ENCODE measurements around the gene ZFAND3. TPM values are rescaled to one million over a fixed set of nuclear protein-coding genes. Genes with fewer than 3 reads are reported as not detected.

Gene ZFAND3
- total RNA-seq, 1 donor, result 25.6 TPM

- Histone ChIP-seq H3K9me3 (ENCODE audit: low read depth, low read length) (no peaks in the 10 kb centered on the region), H3K4me3 (ENCODE audit: low read length) (no peak overlapping the region), H3K4me1 (ENCODE audit: insufficient read depth, low read length) (peaks cover 8% of the 10 kb centered on the region), H3K27me3 (ENCODE audit: insufficient read depth, low read length) (no peaks in the 10 kb centered on the region)
These were observed 91.5 kb downstream of the ZFAND3 start for GRCh38 chr6:37910998-37911397.

DNA sequence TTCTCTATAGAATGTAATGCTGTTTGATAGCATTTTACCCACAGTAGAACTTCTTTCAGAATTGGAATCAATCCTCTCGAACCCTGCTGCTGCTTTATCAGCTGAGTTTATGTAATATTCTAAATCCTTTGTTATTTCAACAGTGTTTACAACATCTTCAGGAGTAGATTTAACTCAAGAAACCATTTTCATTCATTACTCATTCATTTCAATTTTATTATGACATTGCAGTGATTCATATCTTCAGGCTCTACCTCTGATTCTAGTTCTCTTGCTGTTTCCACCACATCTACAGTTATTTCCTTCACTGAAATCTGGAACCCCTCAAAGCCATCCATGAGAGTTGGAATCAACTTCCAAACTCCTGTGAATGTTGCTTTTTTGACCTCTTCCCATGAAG lies 93.7 kb downstream of the ZFAND3 start:
- peaks cover 4% of the 10 kb centered on the region for H3K4me1 ChIP-seq (ENCODE audit: insufficient read depth, low read length)
- no peaks in the 10 kb centered on the region for H3K27me3 ChIP-seq (ENCODE audit: insufficient read depth, low read length)
- no peaks in the 10 kb centered on the region for H3K9me3 ChIP-seq (ENCODE audit: low read depth, low read length)
- H3K4me3 ChIP-seq (ENCODE audit: low read length), result no peak overlapping the region

GRCh38 chr6:37915463-37915862 lies 95.9 kb downstream of the ZFAND3 start:
- Histone ChIP-seq H3K4me3 (ENCODE audit: low read length) (no peak overlapping the region), H3K9me3 (ENCODE audit: low read depth, low read length) (no peaks in the 10 kb centered on the region)

GRCh38 chr6:37916149-37916548 lies 96.6 kb downstream of the ZFAND3 start:
- Histone ChIP-seq H3K4me3 (ENCODE audit: low read length) (no peak overlapping the region), H3K4me1 (ENCODE audit: insufficient read depth, low read length) (no peaks in the 10 kb centered on the region), H3K9me3 (ENCODE audit: low read depth, low read length) (no peaks in the 10 kb centered on the region), H3K27me3 (ENCODE audit: insufficient read depth, low read length) (no peaks in the 10 kb centered on the region)

More at GRCh38 chr6:37915463-37915862, 95.9 kb downstream of the ZFAND3 start:
- H3K4me1 ChIP-seq (ENCODE audit: insufficient read depth, low read length), result no peaks in the 10 kb centered on the region
- no peaks in the 10 kb centered on the region for H3K27me3 ChIP-seq (ENCODE audit: insufficient read depth, low read length)

GRCh38 chr6:37916675-37917074 lies 97.1 kb downstream of the ZFAND3 start:
- no peaks in the 10 kb centered on the region for H3K4me1 ChIP-seq (ENCODE audit: insufficient read depth, low read length)
- no peaks in the 10 kb centered on the region for H3K9me3 ChIP-seq (ENCODE audit: low read depth, low read length)

DNA sequence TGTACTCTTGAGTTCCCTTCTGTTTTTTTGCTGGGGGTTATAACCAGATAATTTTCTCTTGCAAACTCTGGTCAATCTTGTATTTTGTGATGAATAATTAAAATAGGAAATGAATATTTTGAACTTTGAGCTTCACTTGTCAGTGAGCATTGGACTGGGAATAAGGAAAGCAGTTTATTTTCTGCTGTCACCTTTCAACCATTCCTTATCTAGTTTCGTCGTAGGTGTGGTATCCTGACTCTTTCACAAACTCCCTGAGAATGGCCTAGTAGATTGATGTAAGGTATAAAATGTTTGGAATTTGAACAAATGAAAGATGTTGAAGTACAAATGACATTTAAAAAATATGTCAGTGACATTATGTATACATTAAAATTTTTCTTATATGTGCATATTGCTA lies 98.0 kb downstream of the ZFAND3 start:
- H3K4me1 ChIP-seq (ENCODE audit: insufficient read depth, low read length), result no peaks in the 10 kb centered on the region
- no peaks in the 10 kb centered on the region for H3K9me3 ChIP-seq (ENCODE audit: low read depth, low read length)

More at GRCh38 chr6:37916675-37917074, 97.1 kb downstream of the ZFAND3 start:
- Histone ChIP-seq H3K4me3 (ENCODE audit: low read length) (no peak overlapping the region), H3K27me3 (ENCODE audit: insufficient read depth, low read length) (no peaks in the 10 kb centered on the region)

GRCh38 chr6:37919417-37920157 lies 100.1 kb downstream of the ZFAND3 start:
- peaks cover 11% of the 10 kb centered on the region for H3K4me1 ChIP-seq (ENCODE audit: insufficient read depth, low read length)
- no peak overlapping the region for H3K4me3 ChIP-seq (ENCODE audit: low read length)
- H3K27me3 ChIP-seq (ENCODE audit: insufficient read depth, low read length), result no peaks in the 10 kb centered on the region
- H3K9me3 ChIP-seq (ENCODE audit: low read depth, low read length), result no peaks in the 10 kb centered on the region

More for the DNA sequence above, 98.0 kb downstream of the ZFAND3 start:
- Histone ChIP-seq H3K4me3 (ENCODE audit: low read length) (no peak overlapping the region), H3K27me3 (ENCODE audit: insufficient read depth, low read length) (no peaks in the 10 kb centered on the region)

DNA sequence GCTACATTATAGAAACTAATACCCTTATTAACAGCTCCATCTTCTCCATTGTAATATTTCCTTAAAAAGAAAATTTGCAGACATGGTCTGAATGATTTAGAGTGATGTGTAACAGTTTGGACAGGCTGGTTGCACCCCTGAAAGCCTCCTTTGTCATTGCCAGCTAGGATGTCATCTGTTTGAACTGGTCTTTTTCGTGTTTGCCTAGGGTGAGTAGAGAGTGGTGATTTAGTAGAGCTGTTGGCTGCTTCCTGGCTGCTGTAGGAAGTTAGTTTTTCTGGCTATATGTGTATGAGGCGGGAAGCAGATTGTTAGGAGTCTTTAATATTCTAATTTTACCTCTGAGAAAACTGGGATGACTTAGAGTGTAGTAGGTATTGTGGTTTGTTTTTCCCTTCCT lies 101.1 kb downstream of the ZFAND3 start:
- Histone ChIP-seq H3K9me3 (ENCODE audit: low read depth, low read length) (no peaks in the 10 kb centered on the region), H3K4me3 (ENCODE audit: low read length) (no peak overlapping the region), H3K27me3 (ENCODE audit: insufficient read depth, low read length) (no peaks in the 10 kb centered on the region)

DNA sequence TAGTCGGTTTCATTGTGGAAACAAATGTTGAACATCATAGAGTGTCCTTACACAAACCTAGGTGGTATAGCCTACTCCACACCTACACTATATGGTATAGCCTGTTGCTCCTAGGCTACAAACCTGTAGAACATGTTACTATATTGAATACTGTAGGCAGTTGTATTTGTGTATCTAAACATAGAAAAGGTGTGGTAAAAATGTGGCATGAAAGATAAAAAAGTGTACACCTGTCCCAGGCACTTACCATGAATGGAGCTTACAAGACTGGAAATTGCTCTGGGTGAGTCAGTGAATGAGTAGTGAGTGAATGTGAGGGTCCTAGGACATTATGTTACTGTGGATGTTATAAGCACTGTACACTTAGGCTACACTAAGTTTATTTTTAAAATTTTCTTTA lies 103.0 kb downstream of the ZFAND3 start:
- no peak overlapping the region for H3K4me3 ChIP-seq (ENCODE audit: low read length)
- no peaks in the 10 kb centered on the region for H3K9me3 ChIP-seq (ENCODE audit: low read depth, low read length)
- H3K27me3 ChIP-seq (ENCODE audit: insufficient read depth, low read length), result no peaks in the 10 kb centered on the region
- H3K4me1 ChIP-seq (ENCODE audit: insufficient read depth, low read length), result peaks cover 13% of the 10 kb centered on the region

More for the DNA sequence above, 101.1 kb downstream of the ZFAND3 start:
- peaks cover 13% of the 10 kb centered on the region for H3K4me1 ChIP-seq (ENCODE audit: insufficient read depth, low read length)

DNA sequence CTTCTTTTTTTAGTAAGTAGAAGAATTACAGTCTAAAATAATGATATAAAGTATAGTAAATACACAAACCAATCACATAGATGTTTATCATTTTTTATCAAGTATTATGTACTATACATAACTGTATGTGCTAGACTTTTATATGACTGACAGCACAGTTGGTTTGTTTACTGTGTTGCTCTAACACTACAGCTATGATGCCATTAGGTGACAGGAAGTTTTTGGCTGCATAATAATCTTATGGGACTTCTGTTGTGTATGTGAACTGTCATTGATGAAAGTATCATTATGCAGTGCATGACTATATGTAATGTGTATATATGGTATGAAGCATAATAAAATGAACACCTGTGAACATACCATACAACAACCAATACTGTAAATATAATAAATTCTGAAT lies 104.0 kb downstream of the ZFAND3 start:
- H3K9me3 ChIP-seq (ENCODE audit: low read depth, low read length), result no peaks in the 10 kb centered on the region
- H3K4me3 ChIP-seq (ENCODE audit: low read length), result no peak overlapping the region
- no peaks in the 10 kb centered on the region for H3K27me3 ChIP-seq (ENCODE audit: insufficient read depth, low read length)
- peaks cover 13% of the 10 kb centered on the region for H3K4me1 ChIP-seq (ENCODE audit: insufficient read depth, low read length)

GRCh38 chr6:37926661-37927060 lies 107.1 kb downstream of the ZFAND3 start:
- no peaks in the 10 kb centered on the region for H3K9me3 ChIP-seq (ENCODE audit: low read depth, low read length)
- no peaks in the 10 kb centered on the region for H3K27me3 ChIP-seq (ENCODE audit: insufficient read depth, low read length)
- no peak overlapping the region for H3K4me3 ChIP-seq (ENCODE audit: low read length)
- H3K4me1 ChIP-seq (ENCODE audit: insufficient read depth, low read length), result peaks cover 13% of the 10 kb centered on the region

- H3K4me3 ChIP-seq (ENCODE audit: low read length), result no peak overlapping the region
- H3K9me3 ChIP-seq (ENCODE audit: low read depth, low read length), result no peaks in the 10 kb centered on the region
- H3K27me3 ChIP-seq (ENCODE audit: insufficient read depth, low read length), result no peaks in the 10 kb centered on the region
- H3K4me1 ChIP-seq (ENCODE audit: insufficient read depth, low read length), result peaks cover 10% of the 10 kb centered on the region
These were observed 108.7 kb downstream of the ZFAND3 start for GRCh38 chr6:37928217-37928616.

DNA sequence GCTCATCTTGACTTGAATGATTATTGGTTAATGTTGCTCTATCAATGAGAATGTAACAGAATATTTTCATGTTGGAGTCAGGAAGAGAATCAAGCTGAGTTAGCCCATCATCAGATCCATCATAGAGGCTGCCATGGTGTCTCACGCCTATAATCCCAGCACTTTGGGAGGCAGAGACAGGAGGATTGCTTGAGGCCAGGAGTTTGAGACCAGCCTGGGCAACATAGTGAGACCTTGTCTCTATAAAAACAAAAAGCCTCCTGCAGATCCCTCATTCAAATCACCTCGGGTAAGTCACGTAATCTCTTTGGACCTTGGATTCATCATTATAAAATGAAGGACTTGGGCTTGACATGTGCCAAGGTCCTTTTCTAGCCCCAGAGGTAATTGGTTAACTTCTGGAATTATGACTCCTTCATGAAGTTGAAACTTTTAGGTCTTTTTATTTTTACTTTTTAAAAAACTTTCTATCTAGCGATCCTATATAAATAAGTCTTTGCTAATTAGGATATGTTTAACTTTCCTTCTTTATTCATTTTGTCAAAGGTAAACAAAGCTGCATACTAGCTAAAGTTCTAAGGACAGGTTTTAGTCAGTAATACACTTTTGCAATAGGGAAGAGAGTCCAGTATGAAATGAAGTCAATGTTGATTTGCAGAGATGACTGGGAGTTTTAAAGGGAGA lies 110.9 kb downstream of the ZFAND3 start:
- no peak overlapping the region for H3K4me3 ChIP-seq (ENCODE audit: low read length)
- no peaks in the 10 kb centered on the region for H3K27me3 ChIP-seq (ENCODE audit: insufficient read depth, low read length)
- H3K9me3 ChIP-seq (ENCODE audit: low read depth, low read length), result no peaks in the 10 kb centered on the region
- no peaks in the 10 kb centered on the region for H3K4me1 ChIP-seq (ENCODE audit: insufficient read depth, low read length)

GRCh38 chr6:37931066-37931465 lies 111.5 kb downstream of the ZFAND3 start:
- Histone ChIP-seq H3K4me1 (ENCODE audit: insufficient read depth, low read length) (no peaks in the 10 kb centered on the region), H3K4me3 (ENCODE audit: low read length) (no peak overlapping the region), H3K9me3 (ENCODE audit: low read depth, low read length) (no peaks in the 10 kb centered on the region), H3K27me3 (ENCODE audit: insufficient read depth, low read length) (no peaks in the 10 kb centered on the region)

DNA sequence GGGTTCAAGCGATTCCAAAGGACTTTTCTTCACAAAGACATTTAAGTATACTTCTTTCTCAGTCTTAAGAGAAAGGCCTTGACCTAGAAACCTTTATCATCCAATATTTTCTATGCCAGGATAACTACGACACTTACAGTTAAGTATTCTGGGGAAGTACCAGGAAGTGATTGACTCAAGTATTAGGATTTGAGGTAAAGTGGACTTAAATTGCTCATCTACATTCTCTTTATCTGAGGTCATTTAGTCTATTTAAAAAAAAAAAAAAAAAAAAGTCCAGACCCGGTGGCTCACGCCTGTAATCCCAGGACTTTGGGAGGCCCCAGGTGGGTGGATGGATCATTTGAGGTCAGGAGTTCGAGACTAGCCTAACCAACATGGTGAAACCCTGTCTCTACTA lies 114.7 kb downstream of the ZFAND3 start:
- H3K4me1 ChIP-seq (ENCODE audit: insufficient read depth, low read length), result peaks cover 5% of the 10 kb centered on the region
- no peak overlapping the region for H3K4me3 ChIP-seq (ENCODE audit: low read length)
- no peaks in the 10 kb centered on the region for H3K27me3 ChIP-seq (ENCODE audit: insufficient read depth, low read length)
- no peaks in the 10 kb centered on the region for H3K9me3 ChIP-seq (ENCODE audit: low read depth, low read length)

DNA sequence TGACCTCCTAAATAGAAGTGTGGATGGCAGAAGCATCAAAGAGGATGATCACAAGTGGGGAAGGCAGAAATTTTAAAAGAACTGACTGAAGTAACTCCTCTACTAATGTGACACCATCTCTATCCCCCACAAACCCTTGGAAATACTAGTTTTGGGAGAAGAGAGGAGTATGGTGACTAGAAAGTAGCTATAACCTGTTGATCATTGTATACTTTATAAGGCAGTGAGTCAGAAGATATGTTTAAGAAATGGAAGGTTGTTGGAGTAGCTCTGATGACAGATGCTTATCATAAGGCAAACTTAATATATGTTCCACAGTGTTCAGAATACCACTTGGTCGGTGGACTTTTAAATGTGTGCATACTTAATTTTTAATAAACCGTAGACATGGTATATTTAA lies 116.6 kb downstream of the ZFAND3 start:
- H3K9me3 ChIP-seq (ENCODE audit: low read depth, low read length), result no peaks in the 10 kb centered on the region
- peaks cover 5% of the 10 kb centered on the region for H3K4me1 ChIP-seq (ENCODE audit: insufficient read depth, low read length)
- no peak overlapping the region for H3K4me3 ChIP-seq (ENCODE audit: low read length)
- no peaks in the 10 kb centered on the region for H3K27me3 ChIP-seq (ENCODE audit: insufficient read depth, low read length)
